H1 (cell line): ENCODE data around the gene FSTL4. TPM values are rescaled to one million over a fixed set of nuclear protein-coding genes. Genes with fewer than 3 reads are reported as not detected.

Experiments used
- CTCF ChIA-PET: fragments of 300-600 bp; sonication (Branson Sonifier 250); formaldehyde crosslinking; loops from one replicate; lab custom pipeline; 2021; ENCODE audit not compliant: partially characterized antibody; lab: Charles Lee
- POLR2A ChIA-PET: fragments of 300-600 bp; sonication (Branson Sonifier 250); formaldehyde crosslinking; loops from one replicate; lab custom pipeline; 2021; ENCODE audit warnings: inconsistent platforms; ENCODE audit not compliant: partially characterized antibody; lab: Charles Lee
- DNase-seq, 2 experiments: peaks; one replicate each; pipeline versions ENCODE4 v3.0.0 to v3.0.0-alpha.2; 2010 to 2022; ENCODE audit warnings: low spot score in 2 of 2, low read depth in 1 of 2, mixed read lengths in 1 of 2
- FAIRE-seq: peaks from 2 replicates; lab custom pipeline; 2011; peaks lifted over from hg19 to GRCh38; lab: Jason Lieb, UNC
- H2AFZ ChIP-seq: 2 replicates; pipeline ENCODE4 v1.8.1; 2012; ENCODE audit warnings: low read length, inconsistent platforms
- H2AK5ac ChIP-seq: 2 replicates; pipeline ENCODE4 v1.6.1; 2013; ENCODE audit warnings: low read depth, low read length
- H2BK120ac ChIP-seq: replicated peaks from 2 replicates; pipeline ENCODE3; 2013; ENCODE audit warnings: low read depth, low read length, inconsistent platforms
- H2BK12ac ChIP-seq: 2 replicates; pipeline ENCODE4 v1.6.1; 2013; ENCODE audit warnings: low read depth, low read length
- H2BK15ac ChIP-seq: 2 replicates; pipeline ENCODE4 v1.6.1; 2013; ENCODE audit warnings: low read length
- H2BK20ac ChIP-seq: 2 replicates; pipeline ENCODE4 v1.6.1; 2013; ENCODE audit warnings: low read length
- H2BK5ac ChIP-seq: 2 replicates; pipeline ENCODE4 v1.6.1; 2013; ENCODE audit warnings: low read depth, low read length
- H3K14ac ChIP-seq: 2 replicates; pipeline ENCODE4 v1.6.1; 2013; ENCODE audit warnings: inconsistent platforms; ENCODE audit not compliant: insufficient read length
- H3K18ac ChIP-seq: 2 replicates; pipeline ENCODE4 v1.6.1; 2013; ENCODE audit warnings: low read length; ENCODE audit errors: extremely low read depth
- H3K23ac ChIP-seq: 2 replicates; pipeline ENCODE4 v1.6.1; 2013; ENCODE audit warnings: inconsistent platforms; ENCODE audit not compliant: insufficient read length
- H3K23me2 ChIP-seq: 2 replicates; pipeline ENCODE4 v1.6.1; 2013; ENCODE audit warnings: low read depth, low read length
- H3K27ac ChIP-seq: 2 replicates; pipeline ENCODE4 v1.6.1; 2011; ENCODE audit warnings: low read depth, low read length, inconsistent platforms
- H3K27me3 ChIP-seq, 4 experiments: replicated peaks in 1 of 4; 1 replicate in 1 of 4; 2 replicates in 3 of 4; pipeline versions ENCODE4 v1.6.1 to v1.8.1; 2011 to 2013; ENCODE audit warnings: low read length in 3 of 4, mild to moderate bottlenecking in 3 of 4, inconsistent platforms in 2 of 4, mixed read lengths in 2 of 4, moderate library complexity in 1 of 4; ENCODE audit not compliant: control insufficient read depth in 3 of 4, insufficient read depth in 3 of 4; ENCODE audit errors: extremely low read depth in 1 of 4
- H3K36me3 ChIP-seq, 4 experiments: 2 replicates each; pipeline versions ENCODE4 v1.6.1 to v1.8.1; 2011 to 2013; ENCODE audit warnings: mild to moderate bottlenecking in 4 of 4, low read length in 3 of 4, moderate library complexity in 2 of 4, control low read depth in 1 of 4, inconsistent platforms in 1 of 4; ENCODE audit not compliant: insufficient read depth in 4 of 4, control insufficient read depth in 2 of 4
- H3K4ac ChIP-seq: replicated peaks from 2 replicates; pipeline ENCODE3; 2013; ENCODE audit warnings: low read length, low read depth, mixed read lengths, inconsistent platforms; ENCODE audit not compliant: insufficient read length
- H3K4me1 ChIP-seq, 4 experiments: replicated peaks in 1 of 4; 1 replicate in 1 of 4; 2 replicates in 3 of 4; pipeline versions ENCODE4 v1.6.1 to v1.8.1; 2011 to 2013; ENCODE audit warnings: low read length in 3 of 4, inconsistent platforms in 2 of 4, mixed read lengths in 1 of 4; ENCODE audit not compliant: insufficient read depth in 4 of 4, control insufficient read depth in 3 of 4
- H3K4me2 ChIP-seq, 2 experiments: 2 replicates each; pipeline versions ENCODE4 v1.6.1 to v1.8.1; 2011 to 2013; ENCODE audit warnings: low read depth in 2 of 2, low read length in 2 of 2, control low read depth in 1 of 2, inconsistent platforms in 1 of 2, mild to moderate bottlenecking in 1 of 2; ENCODE audit not compliant: insufficient read depth in 1 of 2
- H3K4me3 ChIP-seq, 4 experiments: fragments of 200-600, 300-600 bp in 1 of 4; sonication (generic), shearing (Covaris generic), sonication (Bioruptor Twin) in 1 of 4; 2 replicates each; pipeline versions ENCODE4 v1.5.1 to v1.8.1; 2011 to 2016; ENCODE audit warnings: low read length in 4 of 4, low read depth in 3 of 4, control low read depth in 2 of 4, inconsistent platforms in 2 of 4, mild to moderate bottlenecking in 2 of 4, mixed read lengths in 1 of 4, moderate library complexity in 1 of 4; ENCODE audit not compliant: insufficient read depth in 2 of 4; ENCODE audit errors: extremely low read depth in 1 of 4
- H3K56ac ChIP-seq: replicated peaks from 2 replicates; pipeline ENCODE3; 2013; ENCODE audit warnings: low read depth, mild to moderate bottlenecking, mixed read lengths, low read length, inconsistent platforms; ENCODE audit not compliant: insufficient read length
- H3K79me1 ChIP-seq: 2 replicates; pipeline ENCODE4 v1.6.1; 2013; ENCODE audit warnings: low read depth, low read length, control low read depth
- H3K79me2 ChIP-seq, 2 experiments: 2 replicates each; pipeline versions ENCODE4 v1.6.1 to v1.8.1; 2012 to 2013; ENCODE audit warnings: low read length in 2 of 2, mild to moderate bottlenecking in 2 of 2, inconsistent platforms in 1 of 2; ENCODE audit not compliant: insufficient read depth in 2 of 2, control insufficient read depth in 1 of 2
- H3K9ac ChIP-seq, 4 experiments: replicated peaks in 1 of 4; 1 replicate in 1 of 4; 2 replicates in 3 of 4; pipeline versions ENCODE4 v1.6.1 to v1.8.1; 2011 to 2013; ENCODE audit warnings: low read depth in 3 of 4, low read length in 3 of 4, control low read depth in 2 of 4, mild to moderate bottlenecking in 2 of 4, moderate library complexity in 2 of 4, inconsistent platforms in 1 of 4; ENCODE audit errors: extremely low read depth in 1 of 4
- H3K9me3 ChIP-seq, 2 experiments: 2 replicates each; pipeline versions ENCODE4 v1.6.1 to v1.8.1; 2012 to 2013; ENCODE audit warnings: mild to moderate bottlenecking in 2 of 2, moderate library complexity in 2 of 2, control low read depth in 1 of 2, inconsistent platforms in 1 of 2, low read depth in 1 of 2, low read length in 1 of 2, mixed read lengths in 1 of 2; ENCODE audit not compliant: insufficient read depth in 2 of 2
- H4K20me1 ChIP-seq, 2 experiments: replicated peaks in 1 of 2; 2 replicates each; pipeline versions ENCODE3 to v1.8.1; 2011 to 2013; ENCODE audit warnings: inconsistent platforms in 2 of 2, low read length in 2 of 2, mild to moderate bottlenecking in 1 of 2; ENCODE audit not compliant: insufficient read depth in 2 of 2, control insufficient read depth in 1 of 2
- H4K5ac ChIP-seq: 2 replicates; pipeline ENCODE4 v1.6.1; 2013; ENCODE audit warnings: low read length, low read depth, mixed read lengths, inconsistent platforms; ENCODE audit not compliant: insufficient read length
- H4K8ac ChIP-seq: 2 replicates; pipeline ENCODE4 v1.8.0; 2013; ENCODE audit warnings: mild to moderate bottlenecking, moderate library complexity, low read length, inconsistent platforms; ENCODE audit not compliant: insufficient read depth; ENCODE audit errors: extremely low read depth
- H4K91ac ChIP-seq: replicated peaks from 2 replicates; pipeline ENCODE3; 2013; ENCODE audit warnings: low read length, mixed read lengths, inconsistent platforms; ENCODE audit not compliant: insufficient read length
- CHD2 ChIP-seq: IDR thresholded peaks from 2 replicates; pipeline ENCODE4 v1.6.1; 2012; ENCODE audit warnings: low read length, improper control_type of control experiment
- EGR1 ChIP-seq: IDR thresholded peaks from 2 replicates; pipeline ENCODE4 v1.6.1; 2011; ENCODE audit warnings: low read depth, low read length, borderline replicate concordance
- MAX ChIP-seq: IDR thresholded peaks from 2 replicates; pipeline ENCODE4 v1.6.1; 2012; ENCODE audit warnings: inconsistent platforms
- NRF1 ChIP-seq: IDR thresholded peaks from 2 replicates; pipeline ENCODE4 v1.6.1; 2011; ENCODE audit warnings: mild to moderate bottlenecking, low read depth, low read length, improper control_type of control experiment
- SUZ12 ChIP-seq: fragments of 200-600 bp; sonication (generic); IDR thresholded peaks from 2 replicates; pipeline ENCODE4 v1.6.1; 2012; ENCODE audit warnings: mild to moderate bottlenecking, inconsistent platforms, low read length, moderate library complexity, mixed read lengths
- WGBS, 2 experiments: shearing (Covaris generic) in 1 of 2; methylation state at CpG; one replicate each; pipeline versions ENCODE4 v1.1.6 to v1.1.7; 2013 to 2015; ENCODE audit warnings: low lambda C conversion rate in 2 of 2, mixed read lengths in 2 of 2, inconsistent platforms in 1 of 2, low coverage in 1 of 2, missing lambda C conversion rate in 1 of 2; ENCODE audit not compliant: insufficient replicate concordance in 2 of 2, insufficient coverage in 1 of 2, insufficient read length in 1 of 2; ENCODE audit errors: extremely low coverage in 1 of 2, missing lambda C conversion rate in 1 of 2; 5-methylcytosine and 5-hydroxymethylcytosine counted together
- polyA plus RNA-seq, 7 experiments: library from polyadenylated mRNA; depleted of rRNA in 3 of 7; stranded (reverse) in 5 of 7; unstranded in 2 of 7; fragments of >200 nt in 5 of 7; fragments of 200-250 nt in 2 of 7; gene quantifications; 1 replicate in 5 of 7; 2 replicates in 1 of 7; 4 replicates in 1 of 7; pipeline versions ENCODE4 v1.2.1 to v1.2.3, GENCODE V29; 2011 to 2013; ENCODE audit warnings: missing spikeins in 2 of 7, mixed read lengths in 2 of 7
- total RNA-seq: library from RNA; stranded (reverse); fragmentation: NEBNext Ultra II Directional; extraction: Animal tissue kit (Norgen Biotek cat#: 25700); gene quantifications from 2 replicates; pipeline ENCODE4 v1.2.1, GENCODE V29; 2021

Gene FSTL4
- total and polyA plus RNA-seq, 2 of the 8 experiments (the other 6 are each of a cell fraction or from before 2014, with no cell fraction given), result 3.1 to 4.1 TPM

GRCh38 chr5:133468596-133468995, 143.7 kb downstream of the FSTL4 start:
- no peak for DNase-seq
- H4K20me1 ChIP-seq, result peaks cover 0 to 4% of the 10 kb centered on the region in 2 experiments
- H3K27ac ChIP-seq, result no peak overlapping the region
- no peak overlapping the region for H4K91ac ChIP-seq
- peaks cover 0 to 14% (median 8%) of the 10 kb centered on the region in 4 experiments; a peak in 5 of 7 replicates for H3K4me1 ChIP-seq
- H3K4me2 ChIP-seq, result no peak overlapping the region
- TF ChIP-seq NRF1, result no peak
- no peak for TF ChIP-seq SUZ12
- no peak for TF ChIP-seq EGR1
- TF ChIP-seq CHD2, result no peak
- no peak for TF ChIP-seq MAX
- H3K56ac ChIP-seq, result no peak overlapping the region
- H2BK120ac ChIP-seq, result no peak overlapping the region
- ChIA-PET POLR2A (no interaction called here), CTCF (interaction anchor here (0.6 to 2.9 kb wide), 6 partner anchors 8 to 379 kb away, joined by 3 to 17 read pairs (median 3); no protein-coding TSS in a partner anchor)
- H2BK12ac ChIP-seq, result no peak overlapping the region
- H3K9me3 ChIP-seq, result no peaks in the 10 kb centered on the region
- peaks cover 3% of the 10 kb centered on the region; the same call in 1 of the 2 replicates for H3K79me1 ChIP-seq
- no peaks in the 10 kb centered on the region for H3K36me3 ChIP-seq
- FAIRE-seq, result no peak
- H4K8ac ChIP-seq, result no peak overlapping the region
- H2BK5ac ChIP-seq, result no peak overlapping the region
- no peak overlapping the region for H3K9ac ChIP-seq
- no peak overlapping the region for H2BK15ac ChIP-seq
- no peak overlapping the region for H3K23ac ChIP-seq
- no peak overlapping the region; the same call in 1 of the 2 replicates for H3K18ac ChIP-seq
- no peaks in the 10 kb centered on the region for H3K79me2 ChIP-seq
- no peaks in the 10 kb centered on the region for H3K27me3 ChIP-seq
- H3K23me2 ChIP-seq, result peaks cover 6% of the 10 kb centered on the region; the same call in 1 of the 2 replicates
- no peak overlapping the region for H4K5ac ChIP-seq
- H2BK20ac ChIP-seq, result 0 out of 2 replicates have a peak overlapping the region, but pooled peaks have one; percentile 32
- H3K4me3 ChIP-seq, result no peak overlapping the region
- H2AFZ ChIP-seq, result no peak overlapping the region
- no peak overlapping the region for H2AK5ac ChIP-seq
- no peak overlapping the region for H3K4ac ChIP-seq
- WGBS, 2 experiments, result 91% methylated on average over 6 of the region's 6 CpGs; no CpG with 5 or more reads in 1 of the 2 experiments
- H3K14ac ChIP-seq, result no peak overlapping the region
